ENCODE results near the gene ATP2B2. TPM values are rescaled to one million over a fixed set of nuclear protein-coding genes. Genes with fewer than 3 reads are reported as not detected.

ATP2B2 gene
- total RNA-seq, 1 donor from 2014 or later = 0.06 TPM

- Histone ChIP-seq H3K27me3 (no peaks in the 10 kb centered on the region), H3K36me3 (no peaks in the 10 kb centered on the region), H3K4me1 (no peaks in the 10 kb centered on the region), H3K27ac (no peak overlapping the region), H3K4me3 (no peak overlapping the region), H3K9me3 (no peaks in the 10 kb centered on the region)
- TF ChIP-seq, protein P1, sequence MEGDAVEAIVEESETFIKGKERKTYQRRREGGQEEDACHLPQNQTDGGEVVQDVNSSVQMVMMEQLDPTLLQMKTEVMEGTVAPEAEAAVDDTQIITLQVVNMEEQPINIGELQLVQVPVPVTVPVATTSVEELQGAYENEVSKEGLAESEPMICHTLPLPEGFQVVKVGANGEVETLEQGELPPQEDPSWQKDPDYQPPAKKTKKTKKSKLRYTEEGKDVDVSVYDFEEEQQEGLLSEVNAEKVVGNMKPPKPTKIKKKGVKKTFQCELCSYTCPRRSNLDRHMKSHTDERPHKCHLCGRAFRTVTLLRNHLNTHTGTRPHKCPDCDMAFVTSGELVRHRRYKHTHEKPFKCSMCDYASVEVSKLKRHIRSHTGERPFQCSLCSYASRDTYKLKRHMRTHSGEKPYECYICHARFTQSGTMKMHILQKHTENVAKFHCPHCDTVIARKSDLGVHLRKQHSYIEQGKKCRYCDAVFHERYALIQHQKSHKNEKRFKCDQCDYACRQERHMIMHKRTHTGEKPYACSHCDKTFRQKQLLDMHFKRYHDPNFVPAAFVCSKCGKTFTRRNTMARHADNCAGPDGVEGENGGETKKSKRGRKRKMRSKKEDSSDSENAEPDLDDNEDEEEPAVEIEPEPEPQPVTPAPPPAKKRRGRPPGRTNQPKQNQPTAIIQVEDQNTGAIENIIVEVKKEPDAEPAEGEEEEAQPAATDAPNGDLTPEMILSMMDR (IDR thresholded peaks at IDR 0.05) = no peak
- DNase-seq (no peak), ATAC-seq (no peak)
- intact Hi-C loops (cut with DNase I) = no loop called here
Measured at GRCh38 chr3:10400749-10401495, 104.5 kb downstream of the ATP2B2 start.

DNA sequence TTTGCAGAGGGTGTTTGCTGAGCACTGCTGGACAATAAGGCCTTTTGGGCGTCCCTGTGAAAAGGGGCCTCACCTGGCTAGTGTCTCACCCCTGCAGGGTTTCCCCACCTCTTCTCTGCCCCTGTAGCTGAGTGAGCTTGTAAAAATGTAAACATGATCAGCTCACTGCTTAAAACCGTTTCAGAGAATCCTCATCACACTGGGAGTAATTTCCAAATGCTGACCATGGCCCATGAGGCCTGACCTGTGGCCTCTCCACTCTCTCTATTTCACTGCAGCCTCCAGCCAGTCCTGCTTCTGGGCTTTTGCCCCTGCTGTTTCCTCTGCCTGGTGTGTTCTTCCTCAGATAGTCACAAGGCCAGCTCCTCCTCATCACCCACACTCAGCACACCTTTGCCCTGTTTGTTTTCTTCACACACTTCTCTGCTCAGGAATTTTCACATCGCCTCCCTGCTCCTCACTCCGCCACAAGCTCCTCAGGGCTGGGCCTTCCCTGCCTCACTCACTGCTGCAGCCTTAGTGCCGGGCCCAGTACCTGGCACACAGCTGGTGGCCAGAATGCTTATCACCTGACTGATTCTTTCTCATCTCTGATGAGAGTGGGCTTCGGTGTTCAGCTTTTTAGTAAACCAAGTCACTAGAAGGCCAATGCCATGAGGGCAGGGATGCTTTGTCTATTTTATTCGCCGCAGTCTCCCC is 105.2 kb downstream of the ATP2B2 start:
- DNase-seq (no peak), ATAC-seq (no peak)
- no peak overlapping the region for H3K27ac ChIP-seq
- H3K36me3 ChIP-seq = no peaks in the 10 kb centered on the region
- intact Hi-C loops (cut with DNase I) = no loop called here
- H3K9me3 ChIP-seq = no peaks in the 10 kb centered on the region
- TF ChIP-seq, protein P1 (IDR thresholded peaks at IDR 0.05) = no peak
- H3K4me3 ChIP-seq = no peak overlapping the region
- no peaks in the 10 kb centered on the region for H3K27me3 ChIP-seq
- no peaks in the 10 kb centered on the region for H3K4me1 ChIP-seq

DNA sequence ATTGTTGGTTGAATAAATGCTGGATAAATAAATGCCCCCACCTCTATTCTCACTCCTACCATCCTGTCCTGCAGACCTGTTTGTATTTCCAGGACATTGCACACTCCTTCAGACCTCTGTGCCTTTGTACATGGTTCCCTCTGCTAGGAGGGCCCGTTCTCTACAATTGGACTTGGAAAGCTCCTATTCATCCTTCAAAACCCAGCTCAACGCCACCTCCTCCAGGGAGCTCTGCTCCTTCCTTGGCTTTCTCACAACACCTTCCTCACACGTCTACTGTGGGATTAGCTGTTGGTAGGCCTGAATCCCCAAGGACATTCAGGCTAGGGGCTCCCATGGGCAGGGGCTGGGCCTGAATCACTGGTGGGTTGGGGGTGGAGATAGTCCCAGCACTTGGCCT is 105.8 kb downstream of the ATP2B2 start:
- DNase-seq (no peak), ATAC-seq (no peak)
- TF ChIP-seq, protein P1 (IDR thresholded peaks at IDR 0.05) = no peak
- Histone ChIP-seq H3K36me3 (no peaks in the 10 kb centered on the region), H3K27me3 (no peaks in the 10 kb centered on the region), H3K27ac (no peak overlapping the region), H3K9me3 (no peaks in the 10 kb centered on the region), H3K4me3 (no peak overlapping the region), H3K4me1 (no peaks in the 10 kb centered on the region)
- intact Hi-C loops (cut with DNase I) = no loop called here

DNA sequence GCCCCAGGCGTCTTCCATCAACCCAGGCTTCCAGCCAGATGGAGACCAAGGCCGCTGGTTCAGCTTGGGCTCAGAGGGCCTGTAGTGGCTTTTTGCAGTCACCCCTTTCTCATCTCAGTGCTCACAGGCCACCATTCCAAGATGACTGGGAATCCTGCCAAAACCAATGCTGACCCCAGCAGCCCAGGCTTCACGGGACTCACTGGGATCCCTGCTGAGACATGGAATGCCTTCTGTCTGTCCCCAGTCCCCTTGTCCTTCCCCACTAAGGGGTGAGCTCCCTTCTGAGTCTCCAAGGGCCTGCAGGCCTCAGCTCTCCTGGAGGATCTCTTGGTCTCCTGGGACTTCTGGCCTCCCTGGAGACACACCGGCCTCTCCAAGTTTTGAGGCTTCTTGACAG is 107.0 kb downstream of the ATP2B2 start:
- H3K4me3 ChIP-seq = no peak overlapping the region
- no peaks in the 10 kb centered on the region for H3K4me1 ChIP-seq
- no peaks in the 10 kb centered on the region for H3K9me3 ChIP-seq
- H3K36me3 ChIP-seq = no peaks in the 10 kb centered on the region
- H3K27ac ChIP-seq = no peak overlapping the region
- TF ChIP-seq, protein P1 (IDR thresholded peaks at IDR 0.05) = no peak
- DNase-seq = no peak
- no peaks in the 10 kb centered on the region for H3K27me3 ChIP-seq
- intact Hi-C loops (cut with DNase I) = no loop called here
- ATAC-seq = no peak

GRCh38 chr3:10397879-10398278 is 107.5 kb downstream of the ATP2B2 start:
- no peaks in the 10 kb centered on the region for H3K9me3 ChIP-seq
- intact Hi-C loops (cut with DNase I) = no loop called here
- DNase-seq = no peak
- H3K4me1 ChIP-seq = no peaks in the 10 kb centered on the region
- ATAC-seq = no peak
- H3K27ac ChIP-seq = no peak overlapping the region
- TF ChIP-seq, protein P1 (IDR thresholded peaks at IDR 0.05) = no peak
- H3K4me3 ChIP-seq = no peak overlapping the region
- H3K36me3 ChIP-seq = no peaks in the 10 kb centered on the region
- H3K27me3 ChIP-seq = no peaks in the 10 kb centered on the region

All from upper lobe of right lung (tissue), 1 donor.